K562 (cell line): ENCODE data around the gene RPL27. TPM values are rescaled to one million over a fixed set of nuclear protein-coding genes. Genes with fewer than 3 reads are reported as not detected.

Experiments used
- CBFA2T2 ChIP-seq: fragments of 450-650 bp; conservative IDR thresholded peaks from 2 replicates; pipeline ENCODE4 v1.6.1; 2017; ENCODE audit warnings: mild to moderate bottlenecking
- CBX2 ChIP-seq: fragments of 200-600 bp; sonication (generic); IDR thresholded peaks from one replicate; pipeline ENCODE4 v1.6.1; 2012; ENCODE audit warnings: mild to moderate bottlenecking, low read length, inconsistent platforms; ENCODE audit not compliant: insufficient read depth, poor library complexity, severe bottlenecking
- CHD4 ChIP-seq: fragments of 200-600 bp; sonication (generic); IDR thresholded peaks from 3 replicates; pipeline ENCODE4 v1.6.1; 2012; ENCODE audit warnings: low read depth, mild to moderate bottlenecking, mixed read lengths, low read length, inconsistent platforms; ENCODE audit not compliant: insufficient read depth, insufficient replicate concordance, poor library complexity, severe bottlenecking
- CREB1 ChIP-seq, 2 experiments: sonication (generic) in 1 of 2; formaldehyde crosslinking in 1 of 2; IDR thresholded peaks; 2 replicates each; pipeline versions ENCODE4 v1.6.1 to v1.8.0; 2012 to 2022; ENCODE audit warnings: inconsistent platforms in 1 of 2, mild to moderate bottlenecking in 1 of 2, missing genetic modification reagents in 1 of 2, moderate library complexity in 1 of 2
- EP300 ChIP-seq: IDR thresholded peaks from 2 replicates; pipeline ENCODE4 v1.6.1; 2012; ENCODE audit warnings: low read length, improper control_type of control experiment
- ERF ChIP-seq: fragments of 450-650 bp; formaldehyde crosslinking; IDR thresholded peaks from 2 replicates; pipeline ENCODE4 v1.4.0; 2020; ENCODE audit warnings: mild to moderate bottlenecking, mixed read lengths
- GABPA ChIP-seq: fragments of 200-800 bp; sonication (Bioruptor generic); conservative IDR thresholded peaks from 2 replicates; pipeline ENCODE4 v1.6.1; 2016; ENCODE audit warnings: low read depth, missing genetic modification characterization, missing compliant biosample characterization
- GTF2E2 ChIP-seq: fragments of 200-800 bp; sonication (Bioruptor generic); IDR thresholded peaks from 2 replicates; pipeline ENCODE4 v1.6.1; 2016; ENCODE audit warnings: missing genetic modification characterization, missing compliant biosample characterization
- HDAC3 ChIP-seq: fragments of 450-650 bp; IDR thresholded peaks from 2 replicates; pipeline ENCODE4 v1.6.1; 2018; ENCODE audit warnings: borderline replicate concordance, mild to moderate bottlenecking, moderate library complexity; ENCODE audit not compliant: partially characterized antibody
- HNRNPH1 ChIP-seq: fragments of 200-400 bp; formaldehyde crosslinking; optimal IDR thresholded peaks from 2 replicates; pipeline ENCODE3; 2017; ENCODE audit warnings: low read depth, mild to moderate bottlenecking, low read length, moderate library complexity
- JUNB ChIP-seq: fragments of 450-650 bp; formaldehyde crosslinking; conservative IDR thresholded peaks from 2 replicates; pipeline ENCODE4 v1.4.0; 2020; ENCODE audit warnings: mild to moderate bottlenecking
- KAT2B ChIP-seq: IDR thresholded peaks from one replicate; pipeline ENCODE4 v1.6.1; 2012; ENCODE audit warnings: low read depth, mild to moderate bottlenecking, control low read depth, inconsistent platforms, low read length, moderate library complexity
- L3MBTL2 ChIP-seq: fragments of 450-650 bp; IDR thresholded peaks from 2 replicates; pipeline ENCODE4 v1.6.1; 2016; ENCODE audit warnings: mild to moderate bottlenecking, moderate library complexity
- LCOR ChIP-seq: sonication (generic); formaldehyde crosslinking; IDR thresholded peaks from 2 replicates; pipeline ENCODE4 v1.8.0; 2022; ENCODE audit warnings: mild to moderate bottlenecking, missing genetic modification reagents
- MLLT1 ChIP-seq, 2 experiments: fragments of 450-650 bp; IDR thresholded peaks; 2 replicates each; pipeline ENCODE4 v1.6.1; 2016
- NCOA2 ChIP-seq, 2 experiments: fragments of 450-650 bp; IDR thresholded peaks; 2 replicates each; pipeline ENCODE4 v1.6.1; 2018; ENCODE audit warnings: mild to moderate bottlenecking in 2 of 2, moderate library complexity in 1 of 2; ENCODE audit not compliant: partially characterized antibody in 2 of 2
- NFATC3 ChIP-seq: fragments of 450-650 bp; IDR thresholded peaks from 2 replicates; pipeline ENCODE4 v1.6.1; 2017; ENCODE audit warnings: mild to moderate bottlenecking
- NFE2L1 ChIP-seq: fragments of 450-650 bp; IDR thresholded peaks from 2 replicates; pipeline ENCODE4 v1.6.1; 2016; ENCODE audit warnings: missing genetic modification characterization, low read depth, mild to moderate bottlenecking, missing compliant biosample characterization, moderate library complexity, borderline replicate concordance
- NFIC ChIP-seq: fragments of 450-650 bp; IDR thresholded peaks from 2 replicates; pipeline ENCODE4 v1.6.1; 2017; ENCODE audit warnings: mild to moderate bottlenecking, inconsistent platforms
- NFXL1 ChIP-seq: fragments of 450-650 bp; formaldehyde crosslinking; IDR thresholded peaks from 2 replicates; pipeline ENCODE4 v1.4.0; 2021; ENCODE audit warnings: mild to moderate bottlenecking
- OTX1 ChIP-seq: fragments of 450-650 bp; formaldehyde crosslinking; IDR thresholded peaks from 2 replicates; pipeline ENCODE4 v1.4.0; 2022; ENCODE audit warnings: mild to moderate bottlenecking
- RHOXF2B ChIP-seq: fragments of 250-450 bp; sonication (Bioruptor Pico); conservative IDR thresholded peaks from 2 replicates; pipeline ENCODE4 v1.5.1; 2021
- THRB ChIP-seq: fragments of 450-650 bp; formaldehyde crosslinking; conservative IDR thresholded peaks from 2 replicates; pipeline ENCODE4 v1.4.0; 2022; ENCODE audit warnings: mild to moderate bottlenecking, missing genetic modification characterization
- YBX1 ChIP-seq: fragments of 450-650 bp; IDR thresholded peaks from 2 replicates; pipeline ENCODE4 v1.7.1; 2016; ENCODE audit warnings: mild to moderate bottlenecking
- ZNF253 ChIP-seq: fragments of 250-450 bp; sonication (Bioruptor Pico); conservative IDR thresholded peaks from 2 replicates; pipeline ENCODE4 v1.6.1; 2021; ENCODE audit warnings: mild to moderate bottlenecking
- ZSCAN32 ChIP-seq: fragments of 450-650 bp; formaldehyde crosslinking; IDR thresholded peaks from 2 replicates; pipeline ENCODE4 v1.4.0; 2020; ENCODE audit warnings: mild to moderate bottlenecking, moderate library complexity
- polyA plus RNA-seq, 8 experiments: library from polyadenylated mRNA; depleted of rRNA in 4 of 8; stranded (reverse) in 5 of 8; unstranded in 3 of 8; fragments of >200 nt; fragmentation: Nextera tagmentation in 2 of 8; fragmentation: Illumina TruSeq in 1 of 8; extraction: Ambion mirVana in 2 of 8; extraction: Trizol in 1 of 8; gene quantifications; 2 replicates each; pipeline versions ENCODE4 v1.2.1 to v1.2.3, GENCODE V29; 2011 to 2014; ENCODE audit warnings: inconsistent platforms in 1 of 8, missing spikeins in 1 of 8
- total RNA-seq, 7 experiments: library from RNA; depleted of rRNA in 6 of 7; stranded (reverse); fragments of >200 nt in 6 of 7; fragmentation: Illumina TruSeq in 2 of 7; extraction: Trizol in 2 of 7; gene quantifications; 2 replicates each; pipeline versions ENCODE4 v1.2.1 to v1.2.3, GENCODE V29; 2011 to 2021; ENCODE audit warnings: low replicate concordance in 1 of 7

The RPL27 gene
- total and polyA plus RNA-seq, 9 of the 15 experiments (the other 6 are each of a cell fraction or from before 2014, with no cell fraction given), result 1,539 to 6,155 (median 3,710) TPM

GRCh38 chr17:43024407-43025289 lies 26.4 kb downstream of the RPL27 start, which contains the start of gene RND2 (continued):
- TF ChIP-seq RHOXF2B (no peak), EP300 (peak; percentile 62), NFXL1 (CRISPR knock-in tag) (no peak), HDAC3 (no peak), CREB1 (IDR thresholded peaks at IDR 0.05) (no peak; the same call in 1 of the 2 replicates), CREB1 (CRISPR knock-in tag; IDR thresholded peaks at IDR 0.05) (no peak), GABPA (tag) (peak; percentile 46), CHD4 (no peak), NCOA2 (IDR thresholded peaks at IDR 0.05; ENCODE audit: partially characterized antibody in 2 of 2) (no peak), OTX1 (CRISPR knock-in tag) (no peak), ZSCAN32 (CRISPR knock-in tag) (no peak), NFE2L1 (tag) (no peak), JUNB (CRISPR knock-in tag) (0 out of 2 replicates have a peak, but pooled peaks have one; percentile 24), NFIC (peak; percentile 27; the same call in 1 of the 2 replicates), YBX1 (no peak), NFATC3 (no peak), HNRNPH1 (no peak), GTF2E2 (tag) (no peak), ERF (CRISPR knock-in tag) (no peak), CBFA2T2 (no peak), LCOR (peak; percentile 93), THRB (CRISPR knock-in tag) (no peak), KAT2B (no peak), MLLT1 (IDR thresholded peaks at IDR 0.05) (peak in 1 of 2 experiments; percentile 52; a peak in 1 of 4 replicates), CBX2 (no peak), L3MBTL2 (peak; percentile 64), ZNF253 (CRISPR knock-in tag) (no peak)
